ENCODE data around the gene MT1M. TPM values are rescaled to one million over a fixed set of nuclear protein-coding genes. Genes with fewer than 3 reads are reported as not detected.

The MT1M gene
- total and polyA plus RNA-seq, 2 donors (not counting 1 experiment from before 2014, with no cell fraction given): 8.5 to 58.8 TPM

DNA sequence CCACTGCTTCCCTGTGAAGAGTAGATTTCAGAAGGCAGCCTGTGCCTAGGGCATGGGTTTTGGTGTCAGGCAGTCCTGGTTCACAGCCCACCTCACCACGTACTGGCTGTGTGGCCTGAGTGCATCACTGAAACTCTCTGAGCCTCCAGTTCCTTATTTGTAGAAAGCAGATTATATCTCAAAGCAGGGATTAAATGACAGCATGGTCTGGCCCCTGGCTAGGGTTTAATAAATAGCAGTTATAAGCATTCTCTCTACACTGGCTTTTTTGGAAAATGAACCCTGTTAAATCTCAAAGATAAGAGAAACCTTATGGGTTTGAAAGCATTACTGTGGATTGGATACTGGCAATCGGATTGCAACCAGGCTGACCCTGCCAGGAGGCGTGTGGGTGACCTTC is 2.9 kb upstream of the MT1M start:
- H3K4me2 ChIP-seq (ENCODE audit: extremely low read depth, insufficient read depth, low read length): no peak overlapping the region
- no peaks in the 10 kb centered on the region for H4K20me1 ChIP-seq (ENCODE audit: control insufficient read depth, extremely low read depth, insufficient read depth, low read length)
- DNase-seq (ENCODE audit: low read depth in 2 of 2): no peak
- H3K4me1 ChIP-seq (ENCODE audit: control insufficient read depth, extremely low read depth, insufficient read depth, low read length): peaks cover 7% of the 10 kb centered on the region
- no peak overlapping the region for H3K4me3 ChIP-seq (replicated peaks in 1 of 4; ENCODE audit: control extremely low read depth in 1 of 4, insufficient read depth in 1 of 4, low read depth in 3 of 4, low read length in 4 of 4)
- peaks cover 16% of the 10 kb centered on the region for H3K79me2 ChIP-seq (ENCODE audit: control insufficient read depth, insufficient read depth, low read length)
- no peak overlapping the region for H3K27ac ChIP-seq (ENCODE audit: insufficient read depth, low read length)
- H3K9me3 ChIP-seq (ENCODE audit: control insufficient read depth, insufficient read depth, low read depth, low read length): no peaks in the 10 kb centered on the region
- no peak for TF ChIP-seq EZH2 (IDR thresholded peaks at IDR 0.05; ENCODE audit: low read length, missing control alignments)
- peaks cover 1% of the 10 kb centered on the region for H3K36me3 ChIP-seq (ENCODE audit: control insufficient read depth, insufficient read depth, low read length)
- H3K9ac ChIP-seq (ENCODE audit: insufficient read depth, low read length): no peak overlapping the region
- no peak overlapping the region for H2AFZ ChIP-seq (ENCODE audit: low read length)
- no peaks in the 10 kb centered on the region for H3K27me3 ChIP-seq (ENCODE audit: control insufficient read depth, insufficient read depth, low read length)

DNA sequence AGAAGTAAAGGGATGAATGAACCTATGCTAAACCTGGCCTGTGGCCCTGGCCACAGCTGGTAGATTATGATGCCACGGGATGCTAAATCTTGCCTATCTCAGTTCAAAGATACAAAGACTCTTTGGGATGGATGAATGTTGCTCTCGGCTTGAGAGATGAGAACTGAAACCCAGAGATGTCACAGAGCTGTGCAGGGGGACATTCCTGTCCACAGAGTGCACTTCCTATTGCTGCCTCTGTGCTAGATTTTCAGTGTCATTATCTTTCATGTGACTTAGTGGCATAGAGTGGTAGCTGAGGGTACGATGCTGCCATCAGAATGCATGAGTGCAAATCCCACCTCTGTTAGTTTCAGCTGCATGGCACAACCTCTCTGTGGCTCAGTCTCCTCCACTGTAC is 2.3 kb upstream of the MT1M start:
- Histone ChIP-seq H3K4me1 (ENCODE audit: control insufficient read depth, extremely low read depth, insufficient read depth, low read length) (peaks cover 4% of the 10 kb centered on the region), H4K20me1 (ENCODE audit: control insufficient read depth, extremely low read depth, insufficient read depth, low read length) (no peaks in the 10 kb centered on the region), H3K36me3 (ENCODE audit: control insufficient read depth, insufficient read depth, low read length) (peaks cover 1% of the 10 kb centered on the region), H3K9me3 (ENCODE audit: control insufficient read depth, insufficient read depth, low read depth, low read length) (no peaks in the 10 kb centered on the region), H3K4me3 (replicated peaks in 1 of 4; ENCODE audit: control extremely low read depth in 1 of 4, insufficient read depth in 1 of 4, low read depth in 3 of 4, low read length in 4 of 4) (no peak overlapping the region), H2AFZ (ENCODE audit: low read length) (no peak overlapping the region), H3K27ac (ENCODE audit: insufficient read depth, low read length) (no peak overlapping the region), H3K9ac (ENCODE audit: insufficient read depth, low read length) (no peak overlapping the region), H3K27me3 (ENCODE audit: control insufficient read depth, insufficient read depth, low read length) (no peaks in the 10 kb centered on the region), H3K4me2 (ENCODE audit: extremely low read depth, insufficient read depth, low read length) (no peak overlapping the region), H3K79me2 (ENCODE audit: control insufficient read depth, insufficient read depth, low read length) (peaks cover 12% of the 10 kb centered on the region)
- TF ChIP-seq, protein P1, sequence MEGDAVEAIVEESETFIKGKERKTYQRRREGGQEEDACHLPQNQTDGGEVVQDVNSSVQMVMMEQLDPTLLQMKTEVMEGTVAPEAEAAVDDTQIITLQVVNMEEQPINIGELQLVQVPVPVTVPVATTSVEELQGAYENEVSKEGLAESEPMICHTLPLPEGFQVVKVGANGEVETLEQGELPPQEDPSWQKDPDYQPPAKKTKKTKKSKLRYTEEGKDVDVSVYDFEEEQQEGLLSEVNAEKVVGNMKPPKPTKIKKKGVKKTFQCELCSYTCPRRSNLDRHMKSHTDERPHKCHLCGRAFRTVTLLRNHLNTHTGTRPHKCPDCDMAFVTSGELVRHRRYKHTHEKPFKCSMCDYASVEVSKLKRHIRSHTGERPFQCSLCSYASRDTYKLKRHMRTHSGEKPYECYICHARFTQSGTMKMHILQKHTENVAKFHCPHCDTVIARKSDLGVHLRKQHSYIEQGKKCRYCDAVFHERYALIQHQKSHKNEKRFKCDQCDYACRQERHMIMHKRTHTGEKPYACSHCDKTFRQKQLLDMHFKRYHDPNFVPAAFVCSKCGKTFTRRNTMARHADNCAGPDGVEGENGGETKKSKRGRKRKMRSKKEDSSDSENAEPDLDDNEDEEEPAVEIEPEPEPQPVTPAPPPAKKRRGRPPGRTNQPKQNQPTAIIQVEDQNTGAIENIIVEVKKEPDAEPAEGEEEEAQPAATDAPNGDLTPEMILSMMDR (conservative IDR thresholded peaks at IDR 0.05 in 1 of 2, IDR thresholded peaks at IDR 0.05 in 1 of 2; ENCODE audit: low read depth in 1 of 2, low read length in 2 of 2): no peak
- TF ChIP-seq EZH2 (IDR thresholded peaks at IDR 0.05; ENCODE audit: low read length, missing control alignments): no peak
- no peak for DNase-seq (ENCODE audit: low read depth in 2 of 2)

DNA sequence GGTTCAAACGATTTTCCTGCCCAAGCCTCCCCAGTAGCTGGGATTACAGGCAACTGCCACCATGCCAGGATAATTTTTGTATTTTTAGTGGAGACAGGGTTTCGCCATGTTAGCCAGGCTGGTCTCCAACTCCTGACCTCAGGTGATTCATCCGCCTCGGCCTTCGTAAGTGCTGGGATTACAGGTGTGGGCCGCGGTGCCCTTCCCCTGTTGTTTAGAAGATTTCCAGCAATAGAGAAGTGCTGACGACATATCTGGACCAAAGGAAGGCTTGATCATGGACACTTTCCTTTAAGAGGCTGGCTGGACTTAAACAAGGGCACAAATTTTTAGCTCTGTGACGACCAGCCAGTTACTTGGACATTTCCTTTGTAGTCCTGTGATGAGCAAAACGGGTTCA is 1.3 kb upstream of the MT1M start:
- H3K4me2 ChIP-seq (ENCODE audit: extremely low read depth, insufficient read depth, low read length): no peak overlapping the region
- no peak for TF ChIP-seq EZH2 (IDR thresholded peaks at IDR 0.05; ENCODE audit: low read length, missing control alignments)
- TF ChIP-seq, protein P1 (conservative IDR thresholded peaks at IDR 0.05 in 1 of 2, IDR thresholded peaks at IDR 0.05 in 1 of 2; ENCODE audit: low read depth in 1 of 2, low read length in 2 of 2): no peak

More for the DNA sequence above, 1.3 kb upstream of the MT1M start:
- peaks cover 5% of the 10 kb centered on the region for H3K79me2 ChIP-seq (ENCODE audit: control insufficient read depth, insufficient read depth, low read length)
- H2AFZ ChIP-seq (ENCODE audit: low read length): no peak overlapping the region
- H4K20me1 ChIP-seq (ENCODE audit: control insufficient read depth, extremely low read depth, insufficient read depth, low read length): no peaks in the 10 kb centered on the region
- peaks cover 1% of the 10 kb centered on the region for H3K36me3 ChIP-seq (ENCODE audit: control insufficient read depth, insufficient read depth, low read length)
- no peaks in the 10 kb centered on the region for H3K27me3 ChIP-seq (ENCODE audit: control insufficient read depth, insufficient read depth, low read length)
- H3K4me1 ChIP-seq (ENCODE audit: control insufficient read depth, extremely low read depth, insufficient read depth, low read length): peaks cover 4% of the 10 kb centered on the region
- no peak overlapping the region for H3K4me3 ChIP-seq (replicated peaks in 1 of 4; ENCODE audit: control extremely low read depth in 1 of 4, insufficient read depth in 1 of 4, low read depth in 3 of 4, low read length in 4 of 4)
- no peak overlapping the region for H3K9ac ChIP-seq (ENCODE audit: insufficient read depth, low read length)
- no peak overlapping the region for H3K27ac ChIP-seq (ENCODE audit: insufficient read depth, low read length)
- DNase-seq (ENCODE audit: low read depth in 2 of 2): no peak
- no peaks in the 10 kb centered on the region for H3K9me3 ChIP-seq (ENCODE audit: control insufficient read depth, insufficient read depth, low read depth, low read length)
